Keratinocyte (primary cell): ENCODE measurements around the gene CNTNAP2. TPM values are rescaled to one million over a fixed set of nuclear protein-coding genes. Genes with fewer than 3 reads are reported as not detected.

Experiments used
- DNase-seq: peaks from one replicate; pipeline ENCODE4 v3.0.0-alpha.2; 2011; ENCODE audit warnings: low read depth, missing footprints, low spot score
- FAIRE-seq: peaks from 2 replicates; lab custom pipeline; 2011; peaks lifted over from hg19 to GRCh38; lab: Jason Lieb, UNC
- H2AFZ ChIP-seq: 2 replicates; pipeline ENCODE4 v1.6.0; 2012; ENCODE audit warnings: low read length, control low read depth, inconsistent platforms; ENCODE audit not compliant: control insufficient read depth
- H3K27ac ChIP-seq: 2 replicates; pipeline ENCODE4 v1.5.1; 2011; ENCODE audit warnings: low read length; ENCODE audit not compliant: control insufficient read depth, insufficient read depth
- H3K27me3 ChIP-seq: 3 replicates; pipeline ENCODE4 v1.6.0; 2011; ENCODE audit warnings: low read length; ENCODE audit not compliant: control insufficient read depth, insufficient read depth; ENCODE audit errors: extremely low read depth
- H3K36me3 ChIP-seq, 2 experiments: 2 replicates in 1 of 2; 3 replicates in 1 of 2; pipeline ENCODE4 v1.5.1; 2011; ENCODE audit warnings: low read length in 2 of 2, mild to moderate bottlenecking in 1 of 2; ENCODE audit not compliant: control insufficient read depth in 2 of 2, insufficient read depth in 2 of 2; ENCODE audit errors: extremely low read depth in 1 of 2
- H3K4me1 ChIP-seq: 3 replicates; pipeline ENCODE4 v1.5.1; 2011; ENCODE audit warnings: low read length; ENCODE audit not compliant: control insufficient read depth, insufficient read depth; ENCODE audit errors: extremely low read depth
- H3K4me2 ChIP-seq: 3 replicates; pipeline ENCODE4 v1.6.0; 2011; ENCODE audit warnings: low read depth, low read length; ENCODE audit not compliant: control insufficient read depth, insufficient read depth; ENCODE audit errors: extremely low read depth
- H3K4me3 ChIP-seq, 3 experiments: fragments of 200-600 bp in 1 of 3; sonication (generic) in 1 of 3; 2 replicates in 2 of 3; 3 replicates in 1 of 3; pipeline ENCODE4 v1.5.1; 2011 to 2016; ENCODE audit warnings: low read length in 3 of 3, mild to moderate bottlenecking in 3 of 3, control low read depth in 2 of 3, inconsistent platforms in 1 of 3, low read depth in 1 of 3, mixed read lengths in 1 of 3, mixed run types in 1 of 3, moderate library complexity in 1 of 3; ENCODE audit not compliant: control insufficient read depth in 2 of 3, insufficient read depth in 2 of 3; ENCODE audit errors: extremely low read depth in 1 of 3
- H3K79me2 ChIP-seq: 2 replicates; pipeline ENCODE4 v1.6.0; 2012; ENCODE audit warnings: low read length; ENCODE audit not compliant: control insufficient read depth, insufficient read depth
- H3K9ac ChIP-seq: 3 replicates; pipeline ENCODE4 v1.6.0; 2011; ENCODE audit warnings: low read length; ENCODE audit not compliant: control insufficient read depth, insufficient read depth; ENCODE audit errors: extremely low read depth
- H3K9me1 ChIP-seq: 3 replicates; pipeline ENCODE4 v1.6.0; 2011; ENCODE audit warnings: low read length; ENCODE audit not compliant: control insufficient read depth, insufficient read depth; ENCODE audit errors: extremely low read depth
- H3K9me3 ChIP-seq: 2 replicates; pipeline ENCODE4 v1.5.1; 2012; ENCODE audit warnings: low read depth, low read length; ENCODE audit not compliant: control insufficient read depth
- H4K20me1 ChIP-seq: 3 replicates; pipeline ENCODE4 v1.6.0; 2011; ENCODE audit warnings: low read length; ENCODE audit not compliant: control insufficient read depth, insufficient read depth; ENCODE audit errors: extremely low read depth
- CTCF ChIP-seq, 3 experiments: IDR thresholded peaks in 1 of 3; conservative IDR thresholded peaks in 1 of 3; optimal IDR thresholded peaks in 1 of 3; 2 replicates in 2 of 3; 3 replicates in 1 of 3; pipeline versions ENCODE3 to v1.5.1; 2011; ENCODE audit warnings: low read length in 3 of 3, mild to moderate bottlenecking in 3 of 3, moderate library complexity in 2 of 3, control low read depth in 1 of 3, inconsistent platforms in 1 of 3; ENCODE audit not compliant: insufficient read depth in 2 of 3; ENCODE audit errors: extremely low read depth in 1 of 3
- EZH2 ChIP-seq: IDR thresholded peaks from one replicate; pipeline ENCODE4 v1.6.1; 2012; ENCODE audit warnings: inconsistent platforms, mild to moderate bottlenecking, low read length, moderate library complexity
- dilution Hi-C: fragments of 300-500 bp; cut with MboI; formaldehyde crosslinking; loops from one replicate; pipeline ENCODE4 v1.7.0; 2020; ENCODE audit warnings: low sequenced_read_pairs; ENCODE audit not compliant: extremely low pct_ligation_motif_present
- polyA plus RNA-seq, 5 experiments: library from polyadenylated mRNA; depleted of rRNA in 3 of 5; stranded (reverse) in 3 of 5; stranded (forward) in 1 of 5; unstranded in 1 of 5; fragments of >200 nt; gene quantifications; 1 replicate in 1 of 5; 2 replicates in 3 of 5; 3 replicates in 1 of 5; pipeline versions ENCODE4 v1.2.1 to v1.2.3, GENCODE V29; 2011 to 2012; ENCODE audit warnings: missing spikeins in 2 of 5, low read depth in 1 of 5, low replicate concordance in 1 of 5

CNTNAP2 gene
- polyA plus RNA-seq, 1 donor (not counting 4 experiments of a cell fraction or from before 2014, with no cell fraction given), result 1.4 TPM

- Histone ChIP-seq H3K4me2 (no peak overlapping the region), H3K9ac (no peak overlapping the region), H3K27ac (no peak overlapping the region), H3K9me1 (no peaks in the 10 kb centered on the region), H3K4me3 (no peak overlapping the region), H3K36me3 (no peaks in the 10 kb centered on the region), H3K9me3 (no peaks in the 10 kb centered on the region), H4K20me1 (no peaks in the 10 kb centered on the region), H3K27me3 (no peaks in the 10 kb centered on the region), H2AFZ (no peak overlapping the region), H3K4me1 (no peaks in the 10 kb centered on the region), H3K79me2 (no peaks in the 10 kb centered on the region)
- dilution Hi-C loops, result no loop called here
- FAIRE-seq, result no peak
- DNase-seq, result no peak
- TF ChIP-seq EZH2 (no peak), CTCF (optimal IDR thresholded peaks at IDR 0.05 in 1 of 3, IDR thresholded peaks at IDR 0.05 in 1 of 3, conservative IDR thresholded peaks at IDR 0.05 in 1 of 3; ENCODE audit: extremely low read depth in 1 of 3, insufficient read depth in 2 of 3, low read length in 3 of 3) (no peak)
Measured at GRCh38 chr7:146206270-146206669, 89.7 kb downstream of the CNTNAP2 start.

GRCh38 chr7:146208492-146208891, 91.9 kb downstream of the CNTNAP2 start:
- H3K27ac ChIP-seq, result no peak overlapping the region
- FAIRE-seq (no peak), DNase-seq (no peak)
- no peak overlapping the region for H2AFZ ChIP-seq
- no peak overlapping the region for H3K4me3 ChIP-seq
- H3K4me2 ChIP-seq, result no peak overlapping the region
- H4K20me1 ChIP-seq, result no peaks in the 10 kb centered on the region
- no peaks in the 10 kb centered on the region for H3K9me1 ChIP-seq
- no peaks in the 10 kb centered on the region for H3K27me3 ChIP-seq
- H3K4me1 ChIP-seq, result no peaks in the 10 kb centered on the region
- no peak overlapping the region for H3K9ac ChIP-seq
- no peaks in the 10 kb centered on the region for H3K9me3 ChIP-seq
- dilution Hi-C loops, result no loop called here
- no peaks in the 10 kb centered on the region for H3K79me2 ChIP-seq
- no peak for TF ChIP-seq EZH2
- TF ChIP-seq CTCF (optimal IDR thresholded peaks at IDR 0.05 in 1 of 3, IDR thresholded peaks at IDR 0.05 in 1 of 3, conservative IDR thresholded peaks at IDR 0.05 in 1 of 3; ENCODE audit: extremely low read depth in 1 of 3, insufficient read depth in 2 of 3, low read length in 3 of 3), result no peak
- no peaks in the 10 kb centered on the region for H3K36me3 ChIP-seq
